Measurements from ENCODE around the gene SLC2A4.

SLC2A4 gene

GRCh38 chr17:7289256-7290032 lies 7.9 kb downstream of the SLC2A4 start:
- no peaks in the 10 kb centered on the region for H3K36me3 ChIP-seq (ENCODE audit: control insufficient read depth in 2 of 2, insufficient read depth in 2 of 2, low read length in 2 of 2)
- H3K27me3 ChIP-seq (ENCODE audit: control insufficient read depth in 2 of 2, insufficient read depth in 2 of 2, low read length in 2 of 2): peaks cover 0 to 5% of the 10 kb centered on the region in 2 donors
- H3K4me3 ChIP-seq (ENCODE audit: low read length in 2 of 2): no peak overlapping the region
- H3K9me3 ChIP-seq (ENCODE audit: control insufficient read depth in 2 of 2, low read length in 2 of 2): no peaks in the 10 kb centered on the region
- H3K9ac ChIP-seq (ENCODE audit: low read depth in 1 of 2, low read length in 2 of 2): no peak overlapping the region
- no peak overlapping the region for H3K27ac ChIP-seq (ENCODE audit: low read depth in 2 of 2, low read length in 2 of 2)
- peaks cover 13 to 15% of the 10 kb centered on the region in 2 donors for H3K4me1 ChIP-seq (ENCODE audit: control insufficient read depth in 2 of 2, insufficient read depth in 2 of 2, low read length in 2 of 2)

GRCh38 chr17:7290166-7290565 lies 8.6 kb downstream of the SLC2A4 start:
- peaks cover 0 to 5% of the 10 kb centered on the region in 2 donors for H3K27me3 ChIP-seq (ENCODE audit: control insufficient read depth in 2 of 2, insufficient read depth in 2 of 2, low read length in 2 of 2)

GRCh38 chr17:7290685-7291084 lies 9.2 kb downstream of the SLC2A4 start:
- no peaks in the 10 kb centered on the region for H3K36me3 ChIP-seq (ENCODE audit: control insufficient read depth in 2 of 2, insufficient read depth in 2 of 2, low read length in 2 of 2)
- H3K9ac ChIP-seq (ENCODE audit: low read depth in 1 of 2, low read length in 2 of 2): no peak overlapping the region
- H3K27ac ChIP-seq (ENCODE audit: low read depth in 2 of 2, low read length in 2 of 2): no peak overlapping the region
- H3K4me3 ChIP-seq (ENCODE audit: low read length in 2 of 2): no peak overlapping the region
- peaks cover 19 to 22% of the 10 kb centered on the region in 2 donors for H3K4me1 ChIP-seq (ENCODE audit: control insufficient read depth in 2 of 2, insufficient read depth in 2 of 2, low read length in 2 of 2)
- peaks cover 0 to 6% of the 10 kb centered on the region in 2 donors for H3K27me3 ChIP-seq (ENCODE audit: control insufficient read depth in 2 of 2, insufficient read depth in 2 of 2, low read length in 2 of 2)
- H3K9me3 ChIP-seq (ENCODE audit: control insufficient read depth in 2 of 2, low read length in 2 of 2): no peaks in the 10 kb centered on the region

More at GRCh38 chr17:7290166-7290565, 8.6 kb downstream of the SLC2A4 start:
- H3K27ac ChIP-seq (ENCODE audit: low read depth in 2 of 2, low read length in 2 of 2): no peak overlapping the region
- peaks cover 17 to 18% of the 10 kb centered on the region in 2 donors for H3K4me1 ChIP-seq (ENCODE audit: control insufficient read depth in 2 of 2, insufficient read depth in 2 of 2, low read length in 2 of 2)
- H3K4me3 ChIP-seq (ENCODE audit: low read length in 2 of 2): no peak overlapping the region
- no peak overlapping the region for H3K9ac ChIP-seq (ENCODE audit: low read depth in 1 of 2, low read length in 2 of 2)
- H3K9me3 ChIP-seq (ENCODE audit: control insufficient read depth in 2 of 2, low read length in 2 of 2): no peaks in the 10 kb centered on the region
- H3K36me3 ChIP-seq (ENCODE audit: control insufficient read depth in 2 of 2, insufficient read depth in 2 of 2, low read length in 2 of 2): no peaks in the 10 kb centered on the region

- no peak overlapping the region for H3K27ac ChIP-seq (ENCODE audit: low read depth in 2 of 2, low read length in 2 of 2)
- no peak overlapping the region for H3K4me3 ChIP-seq (ENCODE audit: low read length in 2 of 2)
- no peaks in the 10 kb centered on the region for H3K36me3 ChIP-seq (ENCODE audit: control insufficient read depth in 2 of 2, insufficient read depth in 2 of 2, low read length in 2 of 2)
- peaks cover 31 to 32% of the 10 kb centered on the region in 2 donors for H3K4me1 ChIP-seq (ENCODE audit: control insufficient read depth in 2 of 2, insufficient read depth in 2 of 2, low read length in 2 of 2)
- no peaks in the 10 kb centered on the region for H3K9me3 ChIP-seq (ENCODE audit: control insufficient read depth in 2 of 2, low read length in 2 of 2)
- H3K9ac ChIP-seq (ENCODE audit: low read depth in 1 of 2, low read length in 2 of 2): no peak overlapping the region
- H3K27me3 ChIP-seq (ENCODE audit: control insufficient read depth in 2 of 2, insufficient read depth in 2 of 2, low read length in 2 of 2): peaks cover 0 to 10% of the 10 kb centered on the region in 2 donors
Measured at GRCh38 chr17:7292194-7292593, 10.7 kb downstream of the SLC2A4 start.

GRCh38 chr17:7292729-7293128 lies 11.2 kb downstream of the SLC2A4 start:
- Histone ChIP-seq H3K9ac (ENCODE audit: low read depth in 1 of 2, low read length in 2 of 2) (no peak overlapping the region), H3K9me3 (ENCODE audit: control insufficient read depth in 2 of 2, low read length in 2 of 2) (no peaks in the 10 kb centered on the region), H3K36me3 (ENCODE audit: control insufficient read depth in 2 of 2, insufficient read depth in 2 of 2, low read length in 2 of 2) (no peaks in the 10 kb centered on the region), H3K27me3 (ENCODE audit: control insufficient read depth in 2 of 2, insufficient read depth in 2 of 2, low read length in 2 of 2) (peaks cover 0 to 10% of the 10 kb centered on the region in 2 donors), H3K27ac (ENCODE audit: low read depth in 2 of 2, low read length in 2 of 2) (peak overlapping the region in 1 of 2 donors; percentile 86), H3K4me3 (ENCODE audit: low read length in 2 of 2) (no peak overlapping the region), H3K4me1 (ENCODE audit: control insufficient read depth in 2 of 2, insufficient read depth in 2 of 2, low read length in 2 of 2) (peaks cover 31 to 32% of the 10 kb centered on the region in 2 donors)

GRCh38 chr17:7293159-7293558 lies 11.6 kb downstream of the SLC2A4 start:
- Histone ChIP-seq H3K36me3 (ENCODE audit: control insufficient read depth in 2 of 2, insufficient read depth in 2 of 2, low read length in 2 of 2) (no peaks in the 10 kb centered on the region), H3K4me1 (ENCODE audit: control insufficient read depth in 2 of 2, insufficient read depth in 2 of 2, low read length in 2 of 2) (peaks cover 31 to 32% of the 10 kb centered on the region in 2 donors), H3K27me3 (ENCODE audit: control insufficient read depth in 2 of 2, insufficient read depth in 2 of 2, low read length in 2 of 2) (peaks cover 0 to 10% of the 10 kb centered on the region in 2 donors), H3K4me3 (ENCODE audit: low read length in 2 of 2) (peak overlapping the region in 1 of 2 donors; percentile 20), H3K27ac (ENCODE audit: low read depth in 2 of 2, low read length in 2 of 2) (peak overlapping the region; percentile 86 to 91), H3K9ac (ENCODE audit: low read depth in 1 of 2, low read length in 2 of 2) (peak overlapping the region in 1 of 2 donors; percentile 14), H3K9me3 (ENCODE audit: control insufficient read depth in 2 of 2, low read length in 2 of 2) (no peaks in the 10 kb centered on the region)

- no peaks in the 10 kb centered on the region for H3K36me3 ChIP-seq (ENCODE audit: control insufficient read depth in 2 of 2, insufficient read depth in 2 of 2, low read length in 2 of 2)
- H3K4me3 ChIP-seq (ENCODE audit: low read length in 2 of 2): peak overlapping the region; percentile 20 to 42
- peak overlapping the region in 1 of 2 donors; percentile 58 for H3K9ac ChIP-seq (ENCODE audit: low read depth in 1 of 2, low read length in 2 of 2)
- H3K27me3 ChIP-seq (ENCODE audit: control insufficient read depth in 2 of 2, insufficient read depth in 2 of 2, low read length in 2 of 2): peaks cover 0 to 10% of the 10 kb centered on the region in 2 donors
- H3K9me3 ChIP-seq (ENCODE audit: control insufficient read depth in 2 of 2, low read length in 2 of 2): no peaks in the 10 kb centered on the region
- peak overlapping the region; percentile 86 to 91 for H3K27ac ChIP-seq (ENCODE audit: low read depth in 2 of 2, low read length in 2 of 2)
- H3K4me1 ChIP-seq (ENCODE audit: control insufficient read depth in 2 of 2, insufficient read depth in 2 of 2, low read length in 2 of 2): peaks cover 31 to 32% of the 10 kb centered on the region in 2 donors
Measured at GRCh38 chr17:7293816-7294613, 12.5 kb downstream of the SLC2A4 start.

GRCh38 chr17:7294614-7295153 lies 13.2 kb downstream of the SLC2A4 start, which contains the start of gene YBX2:
TSS of gene YBX2 (minus strand) at chr17:7294639. CDS start at chr17:7294500, 139 bp downstream.
- H3K4me1 ChIP-seq (ENCODE audit: control insufficient read depth in 2 of 2, insufficient read depth in 2 of 2, low read length in 2 of 2): peaks cover 31 to 32% of the 10 kb centered on the region in 2 donors
- H3K27me3 ChIP-seq (ENCODE audit: control insufficient read depth in 2 of 2, insufficient read depth in 2 of 2, low read length in 2 of 2): peaks cover 0 to 10% of the 10 kb centered on the region in 2 donors
- H3K4me3 ChIP-seq (ENCODE audit: low read length in 2 of 2): peak within 1 kb of the TSS; percentile 59 to 61
- H3K9ac ChIP-seq (ENCODE audit: low read depth in 1 of 2, low read length in 2 of 2): peak within 1 kb of the TSS; percentile 32 to 65
- peak within 1 kb of the TSS; percentile 89 to 91 for H3K27ac ChIP-seq (ENCODE audit: low read depth in 2 of 2, low read length in 2 of 2)
- H3K9me3 ChIP-seq (ENCODE audit: control insufficient read depth in 2 of 2, low read length in 2 of 2): no peaks in the 10 kb centered on the region
- no peaks in the 10 kb centered on the region for H3K36me3 ChIP-seq (ENCODE audit: control insufficient read depth in 2 of 2, insufficient read depth in 2 of 2, low read length in 2 of 2)

- Histone ChIP-seq H3K36me3 (ENCODE audit: control insufficient read depth in 2 of 2, insufficient read depth in 2 of 2, low read length in 2 of 2) (no peaks in the 10 kb centered on the region), H3K27ac (ENCODE audit: low read depth in 2 of 2, low read length in 2 of 2) (peak overlapping the region; percentile 89 to 90), H3K9me3 (ENCODE audit: control insufficient read depth in 2 of 2, low read length in 2 of 2) (no peaks in the 10 kb centered on the region), H3K4me3 (ENCODE audit: low read length in 2 of 2) (peak overlapping the region; percentile 59 to 61), H3K27me3 (ENCODE audit: control insufficient read depth in 2 of 2, insufficient read depth in 2 of 2, low read length in 2 of 2) (peaks cover 0 to 10% of the 10 kb centered on the region in 2 donors), H3K4me1 (ENCODE audit: control insufficient read depth in 2 of 2, insufficient read depth in 2 of 2, low read length in 2 of 2) (peaks cover 31 to 32% of the 10 kb centered on the region in 2 donors), H3K9ac (ENCODE audit: low read depth in 1 of 2, low read length in 2 of 2) (peak overlapping the region; percentile 32 to 65)
Measured at GRCh38 chr17:7295230-7296180, 14.0 kb downstream of the SLC2A4 start.
